ENCODE measurements around the gene IRF2BP2.

GRCh38 chr1:234617986-234618736 lies 8.2 kb upstream of the IRF2BP2 start:
- TF ChIP-seq, protein P1, sequence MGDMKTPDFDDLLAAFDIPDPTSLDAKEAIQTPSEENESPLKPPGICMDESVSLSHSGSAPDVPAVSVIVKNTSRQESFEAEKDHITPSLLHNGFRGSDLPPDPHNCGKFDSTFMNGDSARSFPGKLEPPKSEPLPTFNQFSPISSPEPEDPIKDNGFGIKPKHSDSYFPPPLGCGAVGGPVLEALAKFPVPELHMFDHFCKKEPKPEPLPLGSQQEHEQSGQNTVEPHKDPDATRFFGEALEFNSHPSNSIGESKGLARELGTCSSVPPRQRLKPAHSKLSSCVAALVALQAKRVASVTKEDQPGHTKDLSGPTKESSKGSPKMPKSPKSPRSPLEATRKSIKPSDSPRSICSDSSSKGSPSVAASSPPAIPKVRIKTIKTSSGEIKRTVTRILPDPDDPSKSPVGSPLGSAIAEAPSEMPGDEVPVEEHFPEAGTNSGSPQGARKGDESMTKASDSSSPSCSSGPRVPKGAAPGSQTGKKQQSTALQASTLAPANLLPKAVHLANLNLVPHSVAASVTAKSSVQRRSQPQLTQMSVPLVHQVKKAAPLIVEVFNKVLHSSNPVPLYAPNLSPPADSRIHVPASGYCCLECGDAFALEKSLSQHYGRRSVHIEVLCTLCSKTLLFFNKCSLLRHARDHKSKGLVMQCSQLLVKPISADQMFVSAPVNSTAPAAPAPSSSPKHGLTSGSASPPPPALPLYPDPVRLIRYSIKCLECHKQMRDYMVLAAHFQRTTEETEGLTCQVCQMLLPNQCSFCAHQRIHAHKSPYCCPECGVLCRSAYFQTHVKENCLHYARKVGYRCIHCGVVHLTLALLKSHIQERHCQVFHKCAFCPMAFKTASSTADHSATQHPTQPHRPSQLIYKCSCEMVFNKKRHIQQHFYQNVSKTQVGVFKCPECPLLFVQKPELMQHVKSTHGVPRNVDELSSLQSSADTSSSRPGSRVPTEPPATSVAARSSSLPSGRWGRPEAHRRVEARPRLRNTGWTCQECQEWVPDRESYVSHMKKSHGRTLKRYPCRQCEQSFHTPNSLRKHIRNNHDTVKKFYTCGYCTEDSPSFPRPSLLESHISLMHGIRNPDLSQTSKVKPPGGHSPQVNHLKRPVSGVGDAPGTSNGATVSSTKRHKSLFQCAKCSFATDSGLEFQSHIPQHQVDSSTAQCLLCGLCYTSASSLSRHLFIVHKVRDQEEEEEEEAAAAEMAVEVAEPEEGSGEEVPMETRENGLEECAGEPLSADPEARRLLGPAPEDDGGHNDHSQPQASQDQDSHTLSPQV (IDR thresholded peaks at IDR 0.05): no peak
- TF ChIP-seq YY1 (IDR thresholded peaks at IDR 0.05; ENCODE audit: low read depth, low read length) (no peak), POLR2AphosphoS5 (IDR thresholded peaks at IDR 0.05; ENCODE audit: low read length) (no peak), CTCF (IDR thresholded peaks at IDR 0.05 in 2 of 3, conservative IDR thresholded peaks at IDR 0.05 in 1 of 3; ENCODE audit: control insufficient read depth in 2 of 3, extremely low read depth in 1 of 3, insufficient read depth in 1 of 3, low read depth in 3 of 3, low read length in 3 of 3) (no peak), HCFC1 (IDR thresholded peaks at IDR 0.05; ENCODE audit: low read length) (no peak), TARDBP (IDR thresholded peaks at IDR 0.05; ENCODE audit: borderline replicate concordance) (no peak), RUNX3 (IDR thresholded peaks at IDR 0.05; ENCODE audit: low read length) (no peak), ZNF24 (IDR thresholded peaks at IDR 0.05) (no peak), SRF (IDR thresholded peaks at IDR 0.05; ENCODE audit: low read depth in 2 of 2, low read length in 2 of 2) (no peak), FOS (IDR thresholded peaks at IDR 0.05; ENCODE audit: borderline replicate concordance, extremely low read depth, insufficient read length) (no peak), TAF1 (IDR thresholded peaks at IDR 0.05; ENCODE audit: borderline replicate concordance, low read depth, low read length) (no peak), BCLAF1 (IDR thresholded peaks at IDR 0.05) (no peak), PAX8 (IDR thresholded peaks at IDR 0.05) (no peak)
- TF ChIP-seq, protein P2, sequence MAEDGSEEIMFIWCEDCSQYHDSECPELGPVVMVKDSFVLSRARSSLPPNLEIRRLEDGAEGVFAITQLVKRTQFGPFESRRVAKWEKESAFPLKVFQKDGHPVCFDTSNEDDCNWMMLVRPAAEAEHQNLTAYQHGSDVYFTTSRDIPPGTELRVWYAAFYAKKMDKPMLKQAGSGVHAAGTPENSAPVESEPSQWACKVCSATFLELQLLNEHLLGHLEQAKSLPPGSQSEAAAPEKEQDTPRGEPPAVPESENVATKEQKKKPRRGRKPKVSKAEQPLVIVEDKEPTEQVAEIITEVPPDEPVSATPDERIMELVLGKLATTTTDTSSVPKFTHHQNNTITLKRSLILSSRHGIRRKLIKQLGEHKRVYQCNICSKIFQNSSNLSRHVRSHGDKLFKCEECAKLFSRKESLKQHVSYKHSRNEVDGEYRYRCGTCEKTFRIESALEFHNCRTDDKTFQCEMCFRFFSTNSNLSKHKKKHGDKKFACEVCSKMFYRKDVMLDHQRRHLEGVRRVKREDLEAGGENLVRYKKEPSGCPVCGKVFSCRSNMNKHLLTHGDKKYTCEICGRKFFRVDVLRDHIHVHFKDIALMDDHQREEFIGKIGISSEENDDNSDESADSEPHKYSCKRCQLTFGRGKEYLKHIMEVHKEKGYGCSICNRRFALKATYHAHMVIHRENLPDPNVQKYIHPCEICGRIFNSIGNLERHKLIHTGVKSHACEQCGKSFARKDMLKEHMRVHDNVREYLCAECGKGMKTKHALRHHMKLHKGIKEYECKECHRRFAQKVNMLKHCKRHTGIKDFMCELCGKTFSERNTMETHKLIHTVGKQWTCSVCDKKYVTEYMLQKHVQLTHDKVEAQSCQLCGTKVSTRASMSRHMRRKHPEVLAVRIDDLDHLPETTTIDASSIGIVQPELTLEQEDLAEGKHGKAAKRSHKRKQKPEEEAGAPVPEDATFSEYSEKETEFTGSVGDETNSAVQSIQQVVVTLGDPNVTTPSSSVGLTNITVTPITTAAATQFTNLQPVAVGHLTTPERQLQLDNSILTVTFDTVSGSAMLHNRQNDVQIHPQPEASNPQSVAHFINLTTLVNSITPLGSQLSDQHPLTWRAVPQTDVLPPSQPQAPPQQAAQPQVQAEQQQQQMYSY (CRISPR knock-in tag; IDR thresholded peaks at IDR 0.05): no peak
